PC-9 (cell line): ENCODE data around the gene EHMT1. TPM values are rescaled to one million over a fixed set of nuclear protein-coding genes. Genes with fewer than 3 reads are reported as not detected.

Experiments
- BruUV-seq: library from RNA; stranded (reverse); fragments of 400-500 nt; replicated peaks from 2 replicates; lab custom pipeline; 2021; lab: Mats Ljungman, UMichigan
- CTCF ChIA-PET: fragments of 300-600 bp; sonication (Branson Sonifier 250); formaldehyde crosslinking; loops from one replicate; lab custom pipeline; 2022; ENCODE audit warnings: antibody characterized with exemption; lab: Charles Lee
- POLR2A ChIA-PET: fragments of 300-600 bp; sonication (Branson Sonifier 250); formaldehyde crosslinking; loops from one replicate; lab custom pipeline; 2022; ENCODE audit warnings: antibody characterized with exemption; ENCODE audit not compliant: unreplicated experiment; lab: Charles Lee
- DNase-seq, 2 experiments: peaks; one replicate each; pipeline versions ENCODE4 v3.0.0 to v3.0.0-alpha.2; 2015 to 2022; ENCODE audit warnings: mixed read lengths in 1 of 2
- H2AFZ ChIP-seq: fragments of 200-600 bp; sonication (generic); 2 replicates; pipeline ENCODE4 v1.8.1; 2017; ENCODE audit warnings: antibody characterized with exemption
- H3F3A ChIP-seq: fragments of 200-600 bp; sonication (generic); 2 replicates; pipeline ENCODE4 v1.8.1; 2017; ENCODE audit warnings: antibody characterized with exemption, mild to moderate bottlenecking, low read depth; ENCODE audit not compliant: insufficient read depth
- H3K27ac ChIP-seq: fragments of 200-600 bp; sonication (generic); 2 replicates; pipeline ENCODE4 v1.6.1; 2016; ENCODE audit warnings: mixed run types
- H3K27me3 ChIP-seq: fragments of 200-600 bp; sonication (generic); 2 replicates; pipeline ENCODE4 v1.6.1; 2016; ENCODE audit warnings: low read depth, mixed run types; ENCODE audit not compliant: insufficient read depth
- H3K36me3 ChIP-seq: fragments of 200-600 bp; sonication (generic); 2 replicates; pipeline ENCODE4 v1.6.1; 2016; ENCODE audit warnings: low read depth, mixed run types
- H3K4me1 ChIP-seq: fragments of 200-600 bp; sonication (generic); replicated peaks from 2 replicates; pipeline ENCODE4 v1.6.1; 2016; ENCODE audit warnings: mixed run types; ENCODE audit not compliant: insufficient read depth
- H3K4me2 ChIP-seq: fragments of 200-600 bp; sonication (generic); 2 replicates; pipeline ENCODE4 v1.6.1; 2017; ENCODE audit warnings: mixed run types
- H3K4me3 ChIP-seq: fragments of 200-600 bp; sonication (generic); 2 replicates; pipeline ENCODE4 v1.6.1; 2016; ENCODE audit warnings: mixed run types
- H3K79me2 ChIP-seq: fragments of 200-600 bp; sonication (generic); 2 replicates; pipeline ENCODE4 v1.6.1; 2017; ENCODE audit warnings: low read depth, mixed run types
- H3K9me2 ChIP-seq: fragments of 200-600 bp; sonication (generic); 2 replicates; pipeline ENCODE4 v1.8.1; 2017; ENCODE audit warnings: mild to moderate bottlenecking; ENCODE audit not compliant: insufficient read depth
- H3K9me3 ChIP-seq: fragments of 200-600 bp; sonication (generic); 2 replicates; pipeline ENCODE4 v1.8.1; 2016; ENCODE audit warnings: low read depth; ENCODE audit not compliant: insufficient read depth
- H4K20me1 ChIP-seq: fragments of 200-600 bp; sonication (generic); 2 replicates; pipeline ENCODE4 v1.8.1; 2017; ENCODE audit not compliant: insufficient read depth
- CTCF ChIP-seq: fragments of 200-600 bp; sonication (generic); conservative IDR thresholded peaks from 2 replicates; pipeline ENCODE4 v1.6.1; 2017; ENCODE audit warnings: mixed run types, antibody characterized with exemption, mild to moderate bottlenecking, moderate library complexity
- EZH2 ChIP-seq: fragments of 200-600 bp; sonication (generic); IDR thresholded peaks from 2 replicates; pipeline ENCODE4 v1.8.0; 2017; ENCODE audit warnings: antibody characterized with exemption, low read depth
- intact Hi-C: fragments of 100-400 bp; cut with micrococcal nuclease; formaldehyde crosslinking; loops from one replicate; pipeline ENCODE4 v1.10.0; 2022; ENCODE audit not compliant: unreplicated experiment
- total RNA-seq: library from RNA; stranded (reverse); gene quantifications from 2 replicates; pipeline ENCODE4 v1.2.3, GENCODE V29; 2021

EHMT1 gene
- total RNA-seq, 1 experiment from 2014 or later = 116 TPM

GRCh38 chr9:137605121-137606004 lies 13.4 kb upstream of the EHMT1 start, which contains the start of gene ARRDC1:
Gene ARRDC1 (plus strand): TSS chr9:137605686. CDS start chr9:137605718, 32 bp downstream.
- Histone ChIP-seq H3K9me3 (no peaks in the 10 kb centered on the region), H4K20me1 (peaks cover 7% of the 10 kb centered on the region; the same call in 1 of the 2 replicates), H3K4me3 (peak within 1 kb of the TSS; percentile 57), H3K9me2 (no peaks in the 10 kb centered on the region), H3K27ac (peak within 1 kb of the TSS; percentile 30; the same call in 1 of the 2 replicates), H2AFZ (peak within 1 kb of the TSS; percentile 66; the same call in 1 of the 2 replicates), H3F3A (peaks cover 27% of the 10 kb centered on the region; the same call in 1 of the 2 replicates), H3K4me2 (peak within 1 kb of the TSS; percentile 79), H3K4me1 (peaks cover 38% of the 10 kb centered on the region), H3K36me3 (no peaks in the 10 kb centered on the region), H3K79me2 (peaks cover 43% of the 10 kb centered on the region), H3K27me3 (no peaks in the 10 kb centered on the region)
- peak; percentile 80 to 95 for DNase-seq
- no peak for TF ChIP-seq CTCF
- no peak for TF ChIP-seq EZH2
- ChIA-PET CTCF (interaction anchor here (0.6 to 1.2 kb wide), 2 partner anchors 14 to 24 kb away, joined by 3 to 5 read pairs; no protein-coding TSS in a partner anchor), POLR2A (interaction anchor here (0.6 to 1.0 kb wide), 4 partner anchors 11 to 365 kb away, joined by 3 to 9 read pairs (median 6); partner anchors contain the start of gene EHMT1)
- intact Hi-C loops = loop anchor here (1.0 to 2.0 kb wide), 2 partner anchors 13 to 15 kb away; partner anchors contain the start of gene ZMYND19
- no TSS peak for BruUV-seq

- H3K27ac ChIP-seq = peak overlapping the region; percentile 30; the same call in 1 of the 2 replicates
- intact Hi-C loops = no loop called here
- ChIA-PET CTCF (interaction anchor here (0.6 kb wide), 1 partner anchor 25 kb away, joined by 3 read pairs; no protein-coding TSS in a partner anchor), POLR2A (no interaction called here)
- H3K4me1 ChIP-seq = peaks cover 45% of the 10 kb centered on the region
- no peak for TF ChIP-seq CTCF
- TF ChIP-seq EZH2 = no peak
- peak overlapping the region; percentile 79 for H3K4me2 ChIP-seq
- no peaks in the 10 kb centered on the region for H3K9me2 ChIP-seq
- peak overlapping the region; percentile 66; the same call in 1 of the 2 replicates for H2AFZ ChIP-seq
- no peaks in the 10 kb centered on the region for H3K27me3 ChIP-seq
- peaks cover 7% of the 10 kb centered on the region; the same call in 1 of the 2 replicates for H4K20me1 ChIP-seq
- peak overlapping the region; percentile 57 for H3K4me3 ChIP-seq
- H3K79me2 ChIP-seq = peaks cover 50% of the 10 kb centered on the region
- H3K36me3 ChIP-seq = no peaks in the 10 kb centered on the region
- DNase-seq = peak; percentile 42 to 69
- no peaks in the 10 kb centered on the region for H3K9me3 ChIP-seq
- BruUV-seq = no TSS peak
- H3F3A ChIP-seq = peaks cover 35% of the 10 kb centered on the region
Observed at GRCh38 chr9:137606005-137606621, 12.7 kb upstream of the EHMT1 start.

DNA sequence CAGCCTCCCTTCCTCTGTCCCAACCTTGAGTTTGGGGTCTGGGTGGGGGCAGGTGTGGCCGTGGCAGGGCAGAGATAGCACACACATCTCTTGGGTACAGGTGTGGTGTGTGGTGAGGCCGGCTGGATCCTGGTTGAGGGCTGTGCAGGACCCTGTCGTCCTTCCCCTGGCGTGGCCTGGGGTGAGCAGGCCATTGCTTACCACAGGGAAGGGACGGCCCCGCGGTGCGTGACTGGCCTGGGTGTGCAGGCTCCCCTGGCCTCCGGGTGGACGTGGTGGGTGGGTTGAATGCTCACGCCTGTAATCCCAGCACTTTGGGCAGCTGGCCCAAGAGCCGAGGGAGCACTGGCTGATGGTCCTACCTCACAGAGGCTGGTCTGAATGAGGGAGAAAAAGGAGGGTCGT lies 12.1 kb upstream of the EHMT1 start:
- POLR2A ChIA-PET = no interaction called here
- H4K20me1 ChIP-seq = peaks cover 7% of the 10 kb centered on the region; the same call in 1 of the 2 replicates
- TF ChIP-seq EZH2 (no peak), CTCF (no peak)
- intact Hi-C loops = no loop called here
- H3K27ac ChIP-seq = no peak overlapping the region; the same call in 1 of the 2 replicates
- peak overlapping the region; percentile 57 for H3K4me3 ChIP-seq
- no peak overlapping the region for H2AFZ ChIP-seq
- peaks cover 41% of the 10 kb centered on the region for H3F3A ChIP-seq
- H3K79me2 ChIP-seq = peaks cover 50% of the 10 kb centered on the region
- no peaks in the 10 kb centered on the region for H3K36me3 ChIP-seq
- DNase-seq = peak; percentile 30 to 35
- H3K9me3 ChIP-seq = no peaks in the 10 kb centered on the region
- no peaks in the 10 kb centered on the region for H3K27me3 ChIP-seq
- H3K4me2 ChIP-seq = peak overlapping the region; percentile 79
- CTCF ChIA-PET = no interaction called here
- H3K4me1 ChIP-seq = peaks cover 52% of the 10 kb centered on the region
- H3K9me2 ChIP-seq = no peaks in the 10 kb centered on the region
- BruUV-seq = TSS peak; percentile 21
